Fibroblast of lung (primary cell): ENCODE data around the gene MSTN. TPM values are rescaled to one million over a fixed set of nuclear protein-coding genes. Genes with fewer than 3 reads are reported as not detected.

Experiments used
- DNase-seq, 2 donors: peaks; one replicate each; pipeline versions ENCODE4 v3.0.0 to v3.0.0-alpha.2; 2010; ENCODE audit warnings: low read depth in 2 of 2
- H2AFZ ChIP-seq: 2 replicates; pipeline ENCODE4 v1.5.1; 2012; ENCODE audit warnings: low read length, control low read depth, inconsistent platforms
- H3K27ac ChIP-seq: 2 replicates; pipeline ENCODE4 v1.5.1; 2011; ENCODE audit warnings: low read length, control low read depth; ENCODE audit not compliant: insufficient read depth
- H3K27me3 ChIP-seq: 2 replicates; pipeline ENCODE4 v1.5.1; 2011; ENCODE audit warnings: mild to moderate bottlenecking, low read length; ENCODE audit not compliant: control insufficient read depth, insufficient read depth
- H3K36me3 ChIP-seq: 2 replicates; pipeline ENCODE4 v1.5.1; 2011; ENCODE audit warnings: low read length; ENCODE audit not compliant: control insufficient read depth, insufficient read depth
- H3K4me1 ChIP-seq: 2 replicates; pipeline ENCODE4 v1.5.1; 2011; ENCODE audit warnings: low read length; ENCODE audit not compliant: control insufficient read depth, insufficient read depth; ENCODE audit errors: extremely low read depth
- H3K4me2 ChIP-seq: 2 replicates; pipeline ENCODE4 v1.5.1; 2011; ENCODE audit warnings: low read length, control low read depth; ENCODE audit not compliant: insufficient read depth; ENCODE audit errors: extremely low read depth
- H3K4me3 ChIP-seq, 4 experiments: fragments of 200-600 bp in 1 of 4; sonication (generic) in 1 of 4; replicated peaks in 1 of 4; 2 replicates each; pipeline ENCODE4 v1.5.1; 2011 to 2016; ENCODE audit warnings: low read length in 4 of 4, low read depth in 3 of 4, mild to moderate bottlenecking in 3 of 4, control low read depth in 2 of 4, inconsistent platforms in 1 of 4, mixed read lengths in 1 of 4; ENCODE audit not compliant: insufficient read depth in 1 of 4; ENCODE audit errors: control extremely low read depth in 1 of 4
- H3K79me2 ChIP-seq: 2 replicates; pipeline ENCODE4 v1.5.1; 2012; ENCODE audit warnings: mild to moderate bottlenecking, low read length, inconsistent platforms; ENCODE audit not compliant: control insufficient read depth, insufficient read depth
- H3K9ac ChIP-seq: 2 replicates; pipeline ENCODE4 v1.5.1; 2011; ENCODE audit warnings: mild to moderate bottlenecking, low read length, control low read depth; ENCODE audit not compliant: insufficient read depth
- H3K9me3 ChIP-seq: 2 replicates; pipeline ENCODE4 v1.5.1; 2012; ENCODE audit warnings: low read depth, low read length; ENCODE audit not compliant: control insufficient read depth, insufficient read depth
- H4K20me1 ChIP-seq: 2 replicates; pipeline ENCODE4 v1.5.1; 2011; ENCODE audit warnings: low read length; ENCODE audit not compliant: control insufficient read depth, insufficient read depth; ENCODE audit errors: extremely low read depth
- CTCF ChIP-seq, 2 donors: IDR thresholded peaks in 1 of 2; conservative IDR thresholded peaks in 1 of 2; 1 replicate in 1 of 2; 2 replicates in 1 of 2; pipeline ENCODE4 v1.5.1; 2011 to 2012; ENCODE audit warnings: low read length in 2 of 2, control low read depth in 1 of 2, inconsistent platforms in 1 of 2, low read depth in 1 of 2, mild to moderate bottlenecking in 1 of 2
- EZH2 ChIP-seq: IDR thresholded peaks from 2 replicates; pipeline ENCODE4 v1.5.1; 2012; ENCODE audit warnings: low read length, control low read depth, mild to moderate bottlenecking; ENCODE audit errors: missing control alignments
- polyA plus RNA-seq, 2 donors: library from polyadenylated mRNA; depleted of rRNA in 1 of 2; stranded (reverse) in 1 of 2; unstranded in 1 of 2; fragments of >200 nt; gene quantifications; 2 replicates each; pipeline ENCODE4 v1.2.1, GENCODE V29; 2011 to 2012; ENCODE audit warnings: missing spikeins in 1 of 2
- total RNA-seq: library from RNA; depleted of rRNA; stranded (reverse); fragments of >200 nt; gene quantifications from 2 replicates; pipeline ENCODE4 v1.2.1, GENCODE V29; 2014

Gene MSTN
- total and polyA plus RNA-seq, 2 donors (not counting 1 experiment from before 2014, with no cell fraction given) = 3.1 to 19.6 TPM

GRCh38 chr2:190050001-190050400, 12.5 kb downstream of the MSTN start:
- Histone ChIP-seq H4K20me1 (no peaks in the 10 kb centered on the region), H3K9ac (no peak overlapping the region), H2AFZ (peak overlapping the region; percentile 7), H3K9me3 (no peaks in the 10 kb centered on the region), H3K27me3 (no peaks in the 10 kb centered on the region), H3K36me3 (no peaks in the 10 kb centered on the region), H3K79me2 (no peaks in the 10 kb centered on the region), H3K27ac (no peak overlapping the region), H3K4me1 (no peaks in the 10 kb centered on the region), H3K4me3 (no peak overlapping the region), H3K4me2 (no peak overlapping the region)
- DNase-seq = peak; percentile 26 to 47
- TF ChIP-seq EZH2 = no peak
- TF ChIP-seq CTCF (conservative IDR thresholded peaks at IDR 0.05 in 1 of 2, IDR thresholded peaks at IDR 0.05 in 1 of 2; ENCODE audit: low read depth in 1 of 2, low read length in 2 of 2) = no peak

GRCh38 chr2:190044866-190045265, 17.7 kb downstream of the MSTN start:
- Histone ChIP-seq H3K4me3 (no peak overlapping the region), H3K4me2 (no peak overlapping the region), H3K9ac (no peak overlapping the region), H4K20me1 (no peaks in the 10 kb centered on the region), H3K4me1 (no peaks in the 10 kb centered on the region), H3K36me3 (no peaks in the 10 kb centered on the region), H3K27ac (no peak overlapping the region), H3K27me3 (peaks cover 6% of the 10 kb centered on the region), H2AFZ (no peak overlapping the region), H3K79me2 (no peaks in the 10 kb centered on the region), H3K9me3 (no peaks in the 10 kb centered on the region)
- DNase-seq = no peak
- TF ChIP-seq EZH2 (no peak), CTCF (conservative IDR thresholded peaks at IDR 0.05 in 1 of 2, IDR thresholded peaks at IDR 0.05 in 1 of 2; ENCODE audit: low read depth in 1 of 2, low read length in 2 of 2) (no peak)

- no peak overlapping the region for H3K9ac ChIP-seq
- no peaks in the 10 kb centered on the region for H4K20me1 ChIP-seq
- DNase-seq = peak; percentile 4 to 40
- H3K4me3 ChIP-seq = no peak overlapping the region
- H3K27me3 ChIP-seq = peaks cover 6% of the 10 kb centered on the region
- TF ChIP-seq CTCF (conservative IDR thresholded peaks at IDR 0.05 in 1 of 2, IDR thresholded peaks at IDR 0.05 in 1 of 2; ENCODE audit: low read depth in 1 of 2, low read length in 2 of 2) (no peak), EZH2 (no peak)
- H3K36me3 ChIP-seq = no peaks in the 10 kb centered on the region
- no peaks in the 10 kb centered on the region for H3K79me2 ChIP-seq
- H3K4me2 ChIP-seq = no peak overlapping the region
- H3K4me1 ChIP-seq = no peaks in the 10 kb centered on the region
- H2AFZ ChIP-seq = no peak overlapping the region
- no peak overlapping the region for H3K27ac ChIP-seq
- no peaks in the 10 kb centered on the region for H3K9me3 ChIP-seq
Measured at GRCh38 chr2:190043441-190043840, 19.1 kb downstream of the MSTN start.
